HFF-Myc (cell line): ENCODE data around the gene UPF3A.
A peak's percentile ranks its signal among the peaks of the same experiment; 100 is the strongest.

Source experiments
- DNase-seq: peaks from one replicate; pipeline ENCODE4 v3.0.0-alpha.2; 2011; ENCODE audit warnings: low read depth; ENCODE audit errors: extremely low read depth
- H3K4me3 ChIP-seq: replicated peaks from 2 replicates; pipeline ENCODE4 v1.5.1; 2011; ENCODE audit warnings: low read depth, mild to moderate bottlenecking, control low read depth, low read length
- TF ChIP-seq, protein P1 (sequence below): IDR thresholded peaks from 2 replicates; pipeline ENCODE4 v1.5.1; 2012; ENCODE audit warnings: mild to moderate bottlenecking, low read depth, low read length, control low read depth; ENCODE audit errors: missing control alignments

UPF3A gene, protein sequence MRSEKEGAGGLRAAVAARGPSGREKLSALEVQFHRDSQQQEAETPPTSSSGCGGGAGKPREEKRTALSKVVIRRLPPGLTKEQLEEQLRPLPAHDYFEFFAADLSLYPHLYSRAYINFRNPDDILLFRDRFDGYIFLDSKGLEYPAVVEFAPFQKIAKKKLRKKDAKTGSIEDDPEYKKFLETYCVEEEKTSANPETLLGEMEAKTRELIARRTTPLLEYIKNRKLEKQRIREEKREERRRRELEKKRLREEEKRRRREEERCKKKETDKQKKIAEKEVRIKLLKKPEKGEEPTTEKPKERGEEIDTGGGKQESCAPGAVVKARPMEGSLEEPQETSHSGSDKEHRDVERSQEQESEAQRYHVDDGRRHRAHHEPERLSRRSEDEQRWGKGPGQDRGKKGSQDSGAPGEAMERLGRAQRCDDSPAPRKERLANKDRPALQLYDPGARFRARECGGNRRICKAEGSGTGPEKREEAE

DNA sequence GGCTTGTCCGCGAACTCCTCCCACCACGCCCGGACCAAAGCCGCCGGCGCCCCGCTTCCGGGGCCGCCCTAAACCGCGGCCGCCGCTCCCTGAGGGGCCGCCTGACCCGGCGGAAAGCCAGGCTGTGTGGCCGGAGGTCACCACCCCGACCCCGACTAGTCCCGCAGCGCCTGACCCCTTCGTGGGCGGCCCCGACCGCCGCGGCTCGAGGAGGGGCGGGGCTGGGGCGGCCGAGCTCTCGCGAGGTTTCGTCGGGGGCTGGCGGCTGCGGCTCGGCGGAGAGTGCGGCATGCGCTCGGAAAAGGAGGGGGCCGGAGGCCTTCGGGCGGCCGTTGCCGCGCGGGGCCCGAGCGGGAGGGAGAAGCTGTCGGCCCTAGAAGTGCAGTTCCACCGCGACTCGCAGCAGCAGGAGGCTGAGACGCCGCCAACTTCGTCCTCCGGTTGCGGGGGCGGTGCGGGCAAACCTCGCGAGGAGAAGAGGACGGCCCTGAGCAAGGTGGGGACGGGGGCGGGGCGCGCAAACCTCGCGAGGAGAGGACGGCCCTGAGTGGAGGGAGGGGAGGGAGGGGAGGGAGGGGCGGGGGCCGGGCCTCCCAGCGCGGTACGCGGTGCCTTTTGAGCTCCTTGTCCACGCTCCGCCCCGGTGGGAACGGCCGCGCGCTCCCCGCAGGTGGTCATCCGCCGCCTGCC, at the start of gene UPF3A:
Gene UPF3A, plus strand, starts transcription at position 251 of the 690 bp plus-strand sequence. Its CDS starts 39 bp downstream, at position 290.
- TF ChIP-seq, protein P1, sequence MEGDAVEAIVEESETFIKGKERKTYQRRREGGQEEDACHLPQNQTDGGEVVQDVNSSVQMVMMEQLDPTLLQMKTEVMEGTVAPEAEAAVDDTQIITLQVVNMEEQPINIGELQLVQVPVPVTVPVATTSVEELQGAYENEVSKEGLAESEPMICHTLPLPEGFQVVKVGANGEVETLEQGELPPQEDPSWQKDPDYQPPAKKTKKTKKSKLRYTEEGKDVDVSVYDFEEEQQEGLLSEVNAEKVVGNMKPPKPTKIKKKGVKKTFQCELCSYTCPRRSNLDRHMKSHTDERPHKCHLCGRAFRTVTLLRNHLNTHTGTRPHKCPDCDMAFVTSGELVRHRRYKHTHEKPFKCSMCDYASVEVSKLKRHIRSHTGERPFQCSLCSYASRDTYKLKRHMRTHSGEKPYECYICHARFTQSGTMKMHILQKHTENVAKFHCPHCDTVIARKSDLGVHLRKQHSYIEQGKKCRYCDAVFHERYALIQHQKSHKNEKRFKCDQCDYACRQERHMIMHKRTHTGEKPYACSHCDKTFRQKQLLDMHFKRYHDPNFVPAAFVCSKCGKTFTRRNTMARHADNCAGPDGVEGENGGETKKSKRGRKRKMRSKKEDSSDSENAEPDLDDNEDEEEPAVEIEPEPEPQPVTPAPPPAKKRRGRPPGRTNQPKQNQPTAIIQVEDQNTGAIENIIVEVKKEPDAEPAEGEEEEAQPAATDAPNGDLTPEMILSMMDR: no peak
- DNase-seq: peak; percentile 44
- H3K4me3 ChIP-seq: peak within 1 kb of the TSS; percentile 83

DNA sequence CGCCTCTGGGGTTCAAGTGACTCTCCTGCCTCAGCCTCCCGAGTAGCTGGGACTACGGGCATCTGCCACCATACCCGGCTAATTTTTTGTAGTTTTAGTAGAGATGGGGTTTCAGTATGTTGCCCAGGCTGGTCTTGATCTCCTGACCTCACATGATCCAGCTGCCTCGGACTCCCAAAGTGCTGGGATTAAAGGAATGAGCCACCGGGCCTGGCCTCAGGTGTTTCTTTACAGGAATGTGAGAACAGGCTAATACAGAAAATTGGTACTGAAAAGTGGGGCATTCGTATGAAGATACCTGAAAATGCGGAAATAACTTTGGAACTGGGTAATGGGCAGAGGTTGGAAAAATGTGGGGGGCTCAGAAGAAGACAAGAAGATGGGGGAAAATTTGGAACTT, 49.5 kb upstream of the UPF3A start:
- DNase-seq: no peak
- TF ChIP-seq, protein P1: no peak
- H3K4me3 ChIP-seq: no peak overlapping the region

DNA sequence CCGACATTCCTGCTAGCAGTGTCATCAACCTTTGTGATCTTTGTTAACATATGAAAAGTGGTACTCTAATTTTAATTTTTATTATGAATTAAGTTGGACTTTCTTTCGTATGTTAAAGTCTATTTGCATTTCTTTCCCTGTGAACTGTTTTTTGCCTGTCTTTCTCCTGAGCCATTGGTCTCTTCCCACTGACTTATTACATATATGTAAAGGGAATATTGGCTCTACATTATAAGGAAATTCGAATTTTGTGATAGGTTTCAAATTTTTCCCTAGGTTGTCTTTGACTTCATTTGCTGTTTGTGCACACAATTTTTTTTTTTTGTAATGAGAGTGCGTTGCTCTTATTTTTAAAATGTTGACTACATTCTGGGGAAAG, 47.1 kb upstream of the UPF3A start:
- DNase-seq: no peak

DNA sequence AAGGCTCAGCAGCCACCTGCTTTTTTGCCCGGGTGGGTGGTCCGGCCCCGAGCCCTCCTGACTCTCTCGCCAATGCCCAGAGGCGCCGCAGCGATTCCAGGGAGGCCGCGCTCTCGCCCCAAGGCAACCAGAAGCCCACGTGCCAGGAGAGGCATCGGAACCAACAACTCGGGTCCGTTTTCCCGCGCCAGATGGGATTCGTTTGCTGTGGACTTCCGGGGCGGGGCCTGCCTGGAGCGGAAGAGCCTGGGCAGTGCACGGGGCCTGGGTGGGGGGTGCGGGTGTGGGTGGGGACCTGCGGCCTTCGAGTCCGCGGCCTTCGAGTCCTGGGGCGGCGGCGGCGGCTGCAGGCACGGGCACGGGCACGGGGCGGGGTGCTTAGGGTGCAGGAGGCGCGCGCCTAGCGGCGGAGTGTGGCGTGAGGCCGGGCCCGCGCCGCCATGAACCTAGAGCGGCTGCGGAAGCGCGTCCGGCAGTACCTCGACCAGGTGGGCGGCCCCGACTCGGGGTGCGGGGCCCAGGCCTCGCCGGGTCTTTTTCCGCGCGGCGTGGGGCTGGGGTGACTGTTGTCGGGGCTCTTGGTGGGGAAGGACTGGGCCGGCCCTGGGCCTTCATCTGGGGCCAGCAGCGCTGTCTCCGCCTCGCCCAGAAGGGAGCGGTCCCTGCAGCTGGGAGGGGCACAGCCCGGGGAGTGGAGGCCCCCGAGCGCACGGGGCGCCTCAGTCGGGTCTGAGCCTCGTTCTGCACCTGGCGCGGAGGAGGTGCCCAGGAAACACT, 46.6 kb upstream of the UPF3A start, which contains the start of gene CDC16:
Gene CDC16, plus strand, starts transcription at position 253 of the 777 bp plus-strand sequence. Its CDS starts 188 bp downstream, at position 441.
- TF ChIP-seq, protein P1: no peak
- H3K4me3 ChIP-seq: peak within 1 kb of the TSS; percentile 91
- DNase-seq: peak; percentile 75

More for the DNA sequence above, 47.1 kb upstream of the UPF3A start:
- H3K4me3 ChIP-seq: peak overlapping the region; percentile 91
- TF ChIP-seq, protein P1: no peak

DNA sequence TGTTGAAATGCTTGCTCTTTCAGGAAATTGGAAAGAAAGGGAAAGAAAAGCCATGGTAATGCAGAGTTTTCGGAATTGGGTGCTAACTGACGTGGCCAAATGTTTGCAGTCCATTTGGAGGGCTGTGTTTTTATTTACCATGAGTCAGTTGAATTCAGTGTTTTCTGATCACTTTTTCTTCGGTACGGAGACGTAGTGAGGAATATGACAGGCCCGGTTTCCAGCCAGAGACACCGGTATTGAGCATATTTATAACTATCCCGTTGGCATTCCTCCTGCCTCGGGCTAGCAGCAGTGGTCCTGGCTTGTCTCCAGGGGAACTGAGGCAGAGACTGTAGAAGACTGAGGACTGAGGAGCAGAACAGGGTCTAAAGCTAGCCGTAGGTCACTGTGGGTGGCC, 45.7 kb upstream of the UPF3A start:
- H3K4me3 ChIP-seq: peak overlapping the region; percentile 91
- TF ChIP-seq, protein P1: no peak
- no peak for DNase-seq

DNA sequence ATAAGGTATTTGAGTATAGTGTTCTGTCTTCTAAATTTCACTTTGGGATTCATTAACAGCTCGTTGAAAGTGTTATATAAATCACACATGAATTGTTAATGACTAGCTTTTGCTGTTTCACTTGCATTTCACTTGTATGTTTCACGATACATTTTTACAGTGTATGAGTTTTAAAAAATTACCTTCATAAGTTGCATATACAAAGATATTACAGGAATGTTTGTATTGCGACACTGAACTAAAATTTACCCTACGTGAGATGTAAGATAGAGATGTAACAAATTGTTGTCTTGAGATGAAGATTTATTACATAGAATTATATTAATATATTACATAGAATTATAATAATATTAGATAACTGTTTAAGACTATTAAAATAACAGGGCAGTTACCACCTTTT, 45.2 kb upstream of the UPF3A start:
- DNase-seq: no peak
- TF ChIP-seq, protein P1: no peak
- peak overlapping the region; percentile 91 for H3K4me3 ChIP-seq
